Measurements from ENCODE around the gene SPATA45.

GRCh38 chr1:212853658-212854057, 6.2 kb upstream of the SPATA45 start:
- no peak for TF ChIP-seq MAFK (IDR thresholded peaks at IDR 0.05; ENCODE audit: low read depth, low read length)
- TF ChIP-seq CEBPB (IDR thresholded peaks at IDR 0.05; ENCODE audit: low read depth, low read length): no peak
- TF ChIP-seq NFE2L2 (IDR thresholded peaks at IDR 0.05; ENCODE audit: low read depth, low read length): no peak
- no peak for TF ChIP-seq FOS (IDR thresholded peaks at IDR 0.05; ENCODE audit: low read depth, low read length)
- TF ChIP-seq, protein P1, sequence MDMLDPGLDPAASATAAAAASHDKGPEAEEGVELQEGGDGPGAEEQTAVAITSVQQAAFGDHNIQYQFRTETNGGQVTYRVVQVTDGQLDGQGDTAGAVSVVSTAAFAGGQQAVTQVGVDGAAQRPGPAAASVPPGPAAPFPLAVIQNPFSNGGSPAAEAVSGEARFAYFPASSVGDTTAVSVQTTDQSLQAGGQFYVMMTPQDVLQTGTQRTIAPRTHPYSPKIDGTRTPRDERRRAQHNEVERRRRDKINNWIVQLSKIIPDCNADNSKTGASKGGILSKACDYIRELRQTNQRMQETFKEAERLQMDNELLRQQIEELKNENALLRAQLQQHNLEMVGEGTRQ (IDR thresholded peaks at IDR 0.05; ENCODE audit: low read depth, low read length): no peak
- no peak for TF ChIP-seq MXI1 (IDR thresholded peaks at IDR 0.05; ENCODE audit: borderline replicate concordance, low read depth, low read length)
- no peak for TF ChIP-seq POLR2A (IDR thresholded peaks at IDR 0.05; ENCODE audit: low read depth, low read length)
- TF ChIP-seq SMC3 (IDR thresholded peaks at IDR 0.05; ENCODE audit: low read depth, low read length): no peak
- no peak for TF ChIP-seq CTCF (conservative IDR thresholded peaks at IDR 0.05; ENCODE audit: low read depth, low read length)
- no peak for TF ChIP-seq RFX5 (IDR thresholded peaks at IDR 0.05; ENCODE audit: low read depth, low read length)
- no peak for TF ChIP-seq RAD21 (IDR thresholded peaks at IDR 0.05; ENCODE audit: low read length)
- TF ChIP-seq, protein P2, sequence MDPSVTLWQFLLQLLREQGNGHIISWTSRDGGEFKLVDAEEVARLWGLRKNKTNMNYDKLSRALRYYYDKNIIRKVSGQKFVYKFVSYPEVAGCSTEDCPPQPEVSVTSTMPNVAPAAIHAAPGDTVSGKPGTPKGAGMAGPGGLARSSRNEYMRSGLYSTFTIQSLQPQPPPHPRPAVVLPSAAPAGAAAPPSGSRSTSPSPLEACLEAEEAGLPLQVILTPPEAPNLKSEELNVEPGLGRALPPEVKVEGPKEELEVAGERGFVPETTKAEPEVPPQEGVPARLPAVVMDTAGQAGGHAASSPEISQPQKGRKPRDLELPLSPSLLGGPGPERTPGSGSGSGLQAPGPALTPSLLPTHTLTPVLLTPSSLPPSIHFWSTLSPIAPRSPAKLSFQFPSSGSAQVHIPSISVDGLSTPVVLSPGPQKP (IDR thresholded peaks at IDR 0.05; ENCODE audit: borderline replicate concordance, low read depth, low read length): no peak

Measured in IMR-90 (cell line).